ENCODE data around the gene ZNF286A. TPM values are rescaled to one million over a fixed set of nuclear protein-coding genes. Genes with fewer than 3 reads are reported as not detected.

ZNF286A gene
- total and polyA plus RNA-seq, 2 of the 13 experiments (the other 11 are each of a cell fraction or from before 2014, with no cell fraction given): 12.7 to 38.8 TPM

DNA sequence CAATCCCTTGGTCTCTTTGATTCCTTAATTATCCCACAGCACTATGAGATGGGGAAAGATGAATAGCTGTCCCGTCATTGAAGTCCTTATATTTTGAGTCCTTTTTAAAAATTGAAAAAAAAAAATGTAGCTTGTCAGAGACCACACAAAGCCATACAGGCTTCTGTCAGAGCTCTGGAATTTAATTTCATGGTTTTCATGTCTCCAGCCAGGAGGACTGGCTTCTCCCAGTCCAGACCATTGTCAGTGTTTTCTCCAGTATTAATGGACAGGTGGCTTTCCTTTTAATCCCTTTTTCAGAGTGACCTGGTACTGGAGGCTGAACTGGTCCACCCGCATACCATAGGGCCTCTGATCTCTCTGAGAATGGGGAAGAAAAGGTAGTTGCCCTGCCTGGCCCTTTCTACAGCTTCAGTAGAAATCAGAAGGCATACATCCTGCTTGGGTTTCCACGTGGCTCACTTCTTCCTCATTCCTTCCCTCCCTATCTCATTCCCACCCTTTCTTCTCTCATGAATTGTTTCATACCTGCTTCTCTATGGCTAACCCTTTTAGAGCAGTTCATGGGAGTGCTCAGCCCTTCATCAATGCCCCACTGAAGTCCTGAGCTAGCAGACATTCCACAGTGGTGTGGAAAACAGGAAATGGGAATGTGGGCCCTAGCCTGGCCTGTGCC, 44.5 kb upstream of the ZNF286A start (continued):
- TF ChIP-seq ZNF615 (CRISPR knock-in tag; IDR thresholded peaks at IDR 0.05; ENCODE audit: borderline replicate concordance): no peak
- TF ChIP-seq, protein P1, sequence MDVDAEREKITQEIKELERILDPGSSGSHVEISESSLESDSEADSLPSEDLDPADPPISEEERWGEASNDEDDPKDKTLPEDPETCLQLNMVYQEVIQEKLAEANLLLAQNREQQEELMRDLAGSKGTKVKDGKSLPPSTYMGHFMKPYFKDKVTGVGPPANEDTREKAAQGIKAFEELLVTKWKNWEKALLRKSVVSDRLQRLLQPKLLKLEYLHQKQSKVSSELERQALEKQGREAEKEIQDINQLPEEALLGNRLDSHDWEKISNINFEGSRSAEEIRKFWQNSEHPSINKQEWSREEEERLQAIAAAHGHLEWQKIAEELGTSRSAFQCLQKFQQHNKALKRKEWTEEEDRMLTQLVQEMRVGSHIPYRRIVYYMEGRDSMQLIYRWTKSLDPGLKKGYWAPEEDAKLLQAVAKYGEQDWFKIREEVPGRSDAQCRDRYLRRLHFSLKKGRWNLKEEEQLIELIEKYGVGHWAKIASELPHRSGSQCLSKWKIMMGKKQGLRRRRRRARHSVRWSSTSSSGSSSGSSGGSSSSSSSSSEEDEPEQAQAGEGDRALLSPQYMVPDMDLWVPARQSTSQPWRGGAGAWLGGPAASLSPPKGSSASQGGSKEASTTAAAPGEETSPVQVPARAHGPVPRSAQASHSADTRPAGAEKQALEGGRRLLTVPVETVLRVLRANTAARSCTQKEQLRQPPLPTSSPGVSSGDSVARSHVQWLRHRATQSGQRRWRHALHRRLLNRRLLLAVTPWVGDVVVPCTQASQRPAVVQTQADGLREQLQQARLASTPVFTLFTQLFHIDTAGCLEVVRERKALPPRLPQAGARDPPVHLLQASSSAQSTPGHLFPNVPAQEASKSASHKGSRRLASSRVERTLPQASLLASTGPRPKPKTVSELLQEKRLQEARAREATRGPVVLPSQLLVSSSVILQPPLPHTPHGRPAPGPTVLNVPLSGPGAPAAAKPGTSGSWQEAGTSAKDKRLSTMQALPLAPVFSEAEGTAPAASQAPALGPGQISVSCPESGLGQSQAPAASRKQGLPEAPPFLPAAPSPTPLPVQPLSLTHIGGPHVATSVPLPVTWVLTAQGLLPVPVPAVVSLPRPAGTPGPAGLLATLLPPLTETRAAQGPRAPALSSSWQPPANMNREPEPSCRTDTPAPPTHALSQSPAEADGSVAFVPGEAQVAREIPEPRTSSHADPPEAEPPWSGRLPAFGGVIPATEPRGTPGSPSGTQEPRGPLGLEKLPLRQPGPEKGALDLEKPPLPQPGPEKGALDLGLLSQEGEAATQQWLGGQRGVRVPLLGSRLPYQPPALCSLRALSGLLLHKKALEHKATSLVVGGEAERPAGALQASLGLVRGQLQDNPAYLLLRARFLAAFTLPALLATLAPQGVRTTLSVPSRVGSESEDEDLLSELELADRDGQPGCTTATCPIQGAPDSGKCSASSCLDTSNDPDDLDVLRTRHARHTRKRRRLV (CRISPR knock-in tag; IDR thresholded peaks at IDR 0.05): no peak

DNA sequence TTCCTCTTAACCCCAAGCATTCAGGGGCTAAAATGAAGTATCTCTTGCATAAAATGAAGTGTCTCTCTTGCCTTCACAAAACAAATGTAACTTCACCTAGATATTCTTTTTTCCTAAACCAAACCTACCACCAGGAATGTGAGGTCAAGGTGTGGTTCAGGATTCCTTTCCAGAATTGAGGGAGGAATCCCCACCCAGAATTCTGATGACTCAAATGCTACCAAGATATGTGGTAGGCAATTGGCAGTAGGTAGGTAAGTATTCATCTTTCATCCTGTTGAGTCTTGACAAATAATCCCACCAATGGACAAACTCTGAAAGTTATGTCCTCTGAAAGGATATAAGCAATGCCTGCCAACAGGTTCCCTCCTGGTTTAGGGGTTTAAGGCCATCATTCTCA, 41.7 kb upstream of the ZNF286A start:
- FAIRE-seq: no peak
- Histone ChIP-seq H4K20me1 (ENCODE audit: insufficient read depth, low read length) (no peaks in the 10 kb centered on the region), H3K27me3 (ENCODE audit: control insufficient read depth in 1 of 2, insufficient read depth in 2 of 2, low read length in 2 of 2) (no peaks in the 10 kb centered on the region), H3K9me3 (ENCODE audit: low read length) (no peaks in the 10 kb centered on the region), H3K79me2 (ENCODE audit: insufficient read depth, low read length) (no peaks in the 10 kb centered on the region), H3K9ac (ENCODE audit: insufficient read depth, low read depth, low read length) (no peak overlapping the region), H3K36me3 (replicated peaks in 1 of 2; ENCODE audit: control insufficient read depth in 1 of 2, insufficient read depth in 2 of 2, low read length in 2 of 2) (peaks cover 0 to 10% of the 10 kb centered on the region in 2 experiments; a peak in 2 of 5 replicates), H3K4me1 (ENCODE audit: insufficient read depth, low read length) (no peaks in the 10 kb centered on the region), H3K4me2 (ENCODE audit: low read depth, low read length) (no peak overlapping the region), H3K27ac (ENCODE audit: extremely low read length, insufficient read depth, low read length) (no peak overlapping the region), H3K4me3 (replicated peaks in 1 of 3; ENCODE audit: insufficient read depth in 1 of 3, low read depth in 2 of 3, low read length in 3 of 3) (no peak overlapping the region), H2AFZ (ENCODE audit: low read length) (no peak overlapping the region)
- no peak for ATAC-seq
- ChIA-PET CTCF (ENCODE audit: low intra/inter-chr PET ratio, low total read pairs) (no interaction called here), POLR2A (no interaction called here)
- in situ Hi-C loops (cut with HindIII; ENCODE audit: extremely low pct_ligation_motif_present, low pct_unique_long_range_greater_than_20kb): no loop called here
- intact Hi-C loops (cut with micrococcal nuclease; ENCODE audit: unreplicated experiment): no loop called here
- no TSS peak for BruUV-seq (replicated peaks)
- DNase-seq (ENCODE audit: low spot score): no peak
- no peak for TF ChIP-seq KMT2A (CRISPR knock-in tag; IDR thresholded peaks at IDR 0.05)
- no peak for TF ChIP-seq ZNF124 (CRISPR knock-in tag; IDR thresholded peaks at IDR 0.05)
- TF ChIP-seq ZFP37 (CRISPR knock-in tag; IDR thresholded peaks at IDR 0.05; ENCODE audit: borderline replicate concordance): no peak
- TF ChIP-seq PCBP1 (IDR thresholded peaks at IDR 0.05; ENCODE audit: borderline replicate concordance, low read depth, low read length): no peak
- TF ChIP-seq, protein P2, sequence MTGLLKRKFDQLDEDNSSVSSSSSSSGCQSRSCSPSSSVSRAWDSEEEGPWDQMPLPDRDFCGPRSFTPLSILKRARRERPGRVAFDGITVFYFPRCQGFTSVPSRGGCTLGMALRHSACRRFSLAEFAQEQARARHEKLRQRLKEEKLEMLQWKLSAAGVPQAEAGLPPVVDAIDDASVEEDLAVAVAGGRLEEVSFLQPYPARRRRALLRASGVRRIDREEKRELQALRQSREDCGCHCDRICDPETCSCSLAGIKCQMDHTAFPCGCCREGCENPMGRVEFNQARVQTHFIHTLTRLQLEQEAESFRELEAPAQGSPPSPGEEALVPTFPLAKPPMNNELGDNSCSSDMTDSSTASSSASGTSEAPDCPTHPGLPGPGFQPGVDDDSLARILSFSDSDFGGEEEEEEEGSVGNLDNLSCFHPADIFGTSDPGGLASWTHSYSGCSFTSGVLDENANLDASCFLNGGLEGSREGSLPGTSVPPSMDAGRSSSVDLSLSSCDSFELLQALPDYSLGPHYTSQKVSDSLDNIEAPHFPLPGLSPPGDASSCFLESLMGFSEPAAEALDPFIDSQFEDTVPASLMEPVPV (CRISPR knock-in tag; IDR thresholded peaks at IDR 0.05): no peak
- TF ChIP-seq, protein P3, sequence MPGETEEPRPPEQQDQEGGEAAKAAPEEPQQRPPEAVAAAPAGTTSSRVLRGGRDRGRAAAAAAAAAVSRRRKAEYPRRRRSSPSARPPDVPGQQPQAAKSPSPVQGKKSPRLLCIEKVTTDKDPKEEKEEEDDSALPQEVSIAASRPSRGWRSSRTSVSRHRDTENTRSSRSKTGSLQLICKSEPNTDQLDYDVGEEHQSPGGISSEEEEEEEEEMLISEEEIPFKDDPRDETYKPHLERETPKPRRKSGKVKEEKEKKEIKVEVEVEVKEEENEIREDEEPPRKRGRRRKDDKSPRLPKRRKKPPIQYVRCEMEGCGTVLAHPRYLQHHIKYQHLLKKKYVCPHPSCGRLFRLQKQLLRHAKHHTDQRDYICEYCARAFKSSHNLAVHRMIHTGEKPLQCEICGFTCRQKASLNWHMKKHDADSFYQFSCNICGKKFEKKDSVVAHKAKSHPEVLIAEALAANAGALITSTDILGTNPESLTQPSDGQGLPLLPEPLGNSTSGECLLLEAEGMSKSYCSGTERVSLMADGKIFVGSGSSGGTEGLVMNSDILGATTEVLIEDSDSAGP (CRISPR knock-in tag; IDR thresholded peaks at IDR 0.05; ENCODE audit: borderline replicate concordance): no peak
- TF ChIP-seq PHB2 (IDR thresholded peaks at IDR 0.05; ENCODE audit: partially characterized antibody): no peak
- TF ChIP-seq, protein P4, sequence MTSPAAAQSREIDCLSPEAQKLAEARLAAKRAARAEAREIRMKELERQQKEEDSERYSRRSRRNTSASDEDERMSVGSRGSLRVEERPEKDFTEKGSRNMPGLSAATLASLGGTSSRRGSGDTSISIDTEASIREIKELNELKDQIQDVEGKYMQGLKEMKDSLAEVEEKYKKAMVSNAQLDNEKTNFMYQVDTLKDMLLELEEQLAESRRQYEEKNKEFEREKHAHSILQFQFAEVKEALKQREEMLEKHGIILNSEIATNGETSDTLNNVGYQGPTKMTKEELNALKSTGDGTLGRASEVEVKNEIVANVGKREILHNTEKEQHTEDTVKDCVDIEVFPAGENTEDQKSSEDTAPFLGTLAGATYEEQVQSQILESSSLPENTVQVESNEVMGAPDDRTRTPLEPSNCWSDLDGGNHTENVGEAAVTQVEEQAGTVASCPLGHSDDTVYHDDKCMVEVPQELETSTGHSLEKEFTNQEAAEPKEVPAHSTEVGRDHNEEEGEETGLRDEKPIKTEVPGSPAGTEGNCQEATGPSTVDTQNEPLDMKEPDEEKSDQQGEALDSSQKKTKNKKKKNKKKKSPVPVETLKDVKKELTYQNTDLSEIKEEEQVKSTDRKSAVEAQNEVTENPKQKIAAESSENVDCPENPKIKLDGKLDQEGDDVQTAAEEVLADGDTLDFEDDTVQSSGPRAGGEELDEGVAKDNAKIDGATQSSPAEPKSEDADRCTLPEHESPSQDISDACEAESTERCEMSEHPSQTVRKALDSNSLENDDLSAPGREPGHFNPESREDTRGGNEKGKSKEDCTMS (CRISPR knock-in tag; conservative IDR thresholded peaks at IDR 0.05): no peak
- no peak for TF ChIP-seq ZNF768 (CRISPR knock-in tag; IDR thresholded peaks at IDR 0.05)
- TF ChIP-seq PPARG (CRISPR knock-in tag; conservative IDR thresholded peaks at IDR 0.05): no peak

Data from HepG2 (cell line).